Astrocyte (in vitro differentiated cells and primary cell): ENCODE data around the gene DPP9. TPM values are rescaled to one million over a fixed set of nuclear protein-coding genes. Genes with fewer than 3 reads are reported as not detected.

Source experiments
- DNase-seq: peaks from one replicate; pipeline ENCODE4 v3.0.0-alpha.2; 2010; ENCODE audit warnings: low read depth
- FAIRE-seq: peaks from 2 replicates; lab custom pipeline; 2011; peaks lifted over from hg19 to GRCh38; lab: Jason Lieb, UNC
- H2AFZ ChIP-seq: 2 replicates; pipeline ENCODE4 v1.6.0; 2012; ENCODE audit warnings: low read depth, low read length, inconsistent platforms
- H3K27ac ChIP-seq: 2 replicates; pipeline ENCODE4 v1.5.1; 2011; ENCODE audit warnings: low read depth, low read length, inconsistent platforms
- H3K27me3 ChIP-seq: 2 replicates; pipeline ENCODE4 v1.6.0; 2011; ENCODE audit warnings: low read length, inconsistent platforms; ENCODE audit not compliant: insufficient read depth
- H3K36me3 ChIP-seq: 2 replicates; pipeline ENCODE4 v1.5.1; 2011; ENCODE audit warnings: low read length, inconsistent platforms; ENCODE audit not compliant: insufficient read depth
- H3K4me1 ChIP-seq: 2 replicates; pipeline ENCODE4 v1.5.1; 2011; ENCODE audit warnings: low read length, inconsistent platforms; ENCODE audit not compliant: insufficient read depth
- H3K4me2 ChIP-seq: 2 replicates; pipeline ENCODE4 v1.6.0; 2012; ENCODE audit warnings: low read length, inconsistent platforms
- H3K4me3 ChIP-seq: 2 replicates; pipeline ENCODE4 v1.5.1; 2011; ENCODE audit warnings: low read depth, mild to moderate bottlenecking, low read length, inconsistent platforms; ENCODE audit not compliant: insufficient read depth
- H3K79me2 ChIP-seq: 2 replicates; pipeline ENCODE4 v1.6.0; 2012; ENCODE audit warnings: mild to moderate bottlenecking, low read length, inconsistent platforms; ENCODE audit not compliant: insufficient read depth
- H3K9ac ChIP-seq: 2 replicates; pipeline ENCODE4 v1.6.0; 2012; ENCODE audit warnings: mild to moderate bottlenecking, low read length, inconsistent platforms
- H3K9me3 ChIP-seq: 2 replicates; pipeline ENCODE4 v1.5.1; 2012; ENCODE audit warnings: low read depth, mild to moderate bottlenecking, low read length, inconsistent platforms; ENCODE audit not compliant: insufficient read depth
- H4K20me1 ChIP-seq: 2 replicates; pipeline ENCODE4 v1.6.0; 2012; ENCODE audit warnings: low read length, inconsistent platforms; ENCODE audit not compliant: insufficient read depth
- H3K27ac Mint-ChIP-seq: one replicate; pipeline ENCODE4 v1.8.0; 2021; ENCODE audit warnings: mild to moderate bottlenecking, mixed read lengths; ENCODE audit not compliant: unreplicated experiment
- H3K27me3 Mint-ChIP-seq: one replicate; pipeline ENCODE4 v1.8.0; 2021; ENCODE audit warnings: low read depth, mixed read lengths; ENCODE audit not compliant: unreplicated experiment
- H3K36me3 Mint-ChIP-seq: one replicate; pipeline ENCODE4 v1.8.0; 2021; ENCODE audit warnings: low read depth, mixed read lengths; ENCODE audit not compliant: unreplicated experiment
- H3K4me1 Mint-ChIP-seq: one replicate; pipeline ENCODE4 v1.8.0; 2021; ENCODE audit warnings: low read depth, mixed read lengths; ENCODE audit not compliant: unreplicated experiment
- H3K4me3 Mint-ChIP-seq: one replicate; pipeline ENCODE4 v1.8.0; 2021; ENCODE audit warnings: mild to moderate bottlenecking, moderate library complexity, mixed read lengths; ENCODE audit not compliant: unreplicated experiment
- H3K9me3 Mint-ChIP-seq: one replicate; pipeline ENCODE4 v1.8.0; 2021; ENCODE audit warnings: mild to moderate bottlenecking, mixed read lengths; ENCODE audit not compliant: unreplicated experiment
- EZH2 ChIP-seq: IDR thresholded peaks from 2 replicates; pipeline ENCODE4 v1.6.1; 2012; ENCODE audit warnings: mild to moderate bottlenecking, low read length, inconsistent platforms; ENCODE audit not compliant: insufficient read depth
- total RNA-seq: library from RNA; stranded (reverse); gene quantifications from 2 replicates; pipeline ENCODE4 v1.2.1, GENCODE V29; 2021
- TF ChIP-seq, protein P1 (sequence below): IDR thresholded peaks from 2 replicates; pipeline ENCODE4 v1.5.1; 2011; ENCODE audit warnings: low read depth, mild to moderate bottlenecking, inconsistent platforms, low read length, moderate library complexity; ENCODE audit not compliant: insufficient read depth

Gene DPP9
- total RNA-seq, 1 donor from 2014 or later, result 50.0 TPM

DNA sequence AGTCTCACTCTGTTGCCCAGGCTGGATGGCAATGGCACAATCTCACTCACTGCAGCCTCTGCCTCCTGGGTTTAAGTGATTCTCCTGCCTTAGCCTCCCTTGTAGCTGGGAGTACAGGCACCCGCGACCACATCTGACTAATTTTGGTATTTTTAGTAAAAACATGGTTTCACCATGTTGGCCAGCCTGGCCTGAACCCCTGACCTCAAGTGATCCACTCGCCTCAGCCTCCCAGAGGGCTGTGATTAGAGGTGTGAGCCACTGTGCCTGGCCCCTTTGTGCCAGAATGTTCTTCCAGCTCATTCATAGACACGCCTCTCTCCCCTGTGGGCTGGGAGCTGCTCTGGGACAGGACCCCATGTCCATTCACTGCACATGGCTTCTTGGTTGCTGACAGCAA, 62.6 kb downstream of the DPP9 start:
- Mint-ChIP-seq H3K9me3 (no peaks in the 10 kb centered on the region), H3K4me1 (peaks cover 2% of the 10 kb centered on the region), H3K36me3 (peaks cover 18% of the 10 kb centered on the region), H3K4me3 (no peak overlapping the region), H3K27ac (no peak overlapping the region), H3K27me3 (no peaks in the 10 kb centered on the region)
- no peaks in the 10 kb centered on the region for H3K27me3 ChIP-seq
- TF ChIP-seq EZH2, result no peak
- TF ChIP-seq, protein P1, sequence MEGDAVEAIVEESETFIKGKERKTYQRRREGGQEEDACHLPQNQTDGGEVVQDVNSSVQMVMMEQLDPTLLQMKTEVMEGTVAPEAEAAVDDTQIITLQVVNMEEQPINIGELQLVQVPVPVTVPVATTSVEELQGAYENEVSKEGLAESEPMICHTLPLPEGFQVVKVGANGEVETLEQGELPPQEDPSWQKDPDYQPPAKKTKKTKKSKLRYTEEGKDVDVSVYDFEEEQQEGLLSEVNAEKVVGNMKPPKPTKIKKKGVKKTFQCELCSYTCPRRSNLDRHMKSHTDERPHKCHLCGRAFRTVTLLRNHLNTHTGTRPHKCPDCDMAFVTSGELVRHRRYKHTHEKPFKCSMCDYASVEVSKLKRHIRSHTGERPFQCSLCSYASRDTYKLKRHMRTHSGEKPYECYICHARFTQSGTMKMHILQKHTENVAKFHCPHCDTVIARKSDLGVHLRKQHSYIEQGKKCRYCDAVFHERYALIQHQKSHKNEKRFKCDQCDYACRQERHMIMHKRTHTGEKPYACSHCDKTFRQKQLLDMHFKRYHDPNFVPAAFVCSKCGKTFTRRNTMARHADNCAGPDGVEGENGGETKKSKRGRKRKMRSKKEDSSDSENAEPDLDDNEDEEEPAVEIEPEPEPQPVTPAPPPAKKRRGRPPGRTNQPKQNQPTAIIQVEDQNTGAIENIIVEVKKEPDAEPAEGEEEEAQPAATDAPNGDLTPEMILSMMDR, result no peak
- DNase-seq (no peak), FAIRE-seq (no peak)
- H3K4me3 ChIP-seq, result no peak overlapping the region
- no peaks in the 10 kb centered on the region for H3K4me1 ChIP-seq
- no peak overlapping the region for H3K9ac ChIP-seq
- peaks cover 20% of the 10 kb centered on the region for H3K79me2 ChIP-seq
- H3K36me3 ChIP-seq, result peaks cover 20% of the 10 kb centered on the region
- peaks cover 66% of the 10 kb centered on the region for H4K20me1 ChIP-seq
- no peak overlapping the region for H3K27ac ChIP-seq
- peaks cover 2% of the 10 kb centered on the region for H3K9me3 ChIP-seq
- H3K4me2 ChIP-seq, result no peak overlapping the region
- H2AFZ ChIP-seq, result no peak overlapping the region

DNA sequence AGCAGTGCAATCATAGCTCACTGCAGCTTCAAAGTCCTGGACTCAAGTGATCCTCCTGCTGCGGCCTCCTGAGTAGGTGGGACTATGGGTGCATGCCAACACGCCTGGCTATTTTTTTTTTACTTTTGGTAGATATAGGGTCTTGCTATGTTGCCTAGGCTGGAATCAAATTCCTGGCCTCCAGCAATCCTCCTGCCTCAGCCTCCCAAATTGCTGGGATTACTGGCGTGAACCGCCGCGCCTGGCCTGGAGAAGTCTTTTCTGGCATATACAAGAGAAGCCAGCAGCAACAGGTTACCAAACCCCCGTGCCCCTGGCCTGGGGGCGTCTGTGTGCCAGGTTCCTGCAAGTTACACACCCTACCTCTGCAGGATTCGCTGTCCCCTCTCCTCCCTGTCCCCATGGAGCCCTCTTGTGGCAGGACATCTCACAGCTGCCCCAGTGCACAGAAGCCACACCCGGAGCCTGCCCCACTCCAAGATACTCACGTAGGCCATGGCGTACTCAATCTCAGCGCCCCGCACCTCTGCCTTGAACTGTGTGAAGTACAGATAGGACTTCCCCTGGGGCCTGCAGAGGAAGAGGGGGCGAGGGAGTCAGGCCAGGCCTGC, 63.4 kb downstream of the DPP9 start:
- Histone ChIP-seq H3K36me3 (peaks cover 18% of the 10 kb centered on the region), H4K20me1 (peaks cover 63% of the 10 kb centered on the region), H2AFZ (no peak overlapping the region), H3K79me2 (peaks cover 17% of the 10 kb centered on the region), H3K4me2 (no peak overlapping the region), H3K4me1 (no peaks in the 10 kb centered on the region), H3K27ac (no peak overlapping the region), H3K9me3 (peaks cover 2% of the 10 kb centered on the region), H3K9ac (no peak overlapping the region), H3K27me3 (no peaks in the 10 kb centered on the region), H3K4me3 (no peak overlapping the region)
- DNase-seq, result no peak
- Mint-ChIP-seq H3K27me3 (no peaks in the 10 kb centered on the region), H3K4me3 (no peak overlapping the region), H3K4me1 (peaks cover 2% of the 10 kb centered on the region), H3K27ac (no peak overlapping the region), H3K36me3 (peaks cover 20% of the 10 kb centered on the region), H3K9me3 (no peaks in the 10 kb centered on the region)
- FAIRE-seq, result no peak
- TF ChIP-seq, protein P1, result no peak
- TF ChIP-seq EZH2, result no peak

DNA sequence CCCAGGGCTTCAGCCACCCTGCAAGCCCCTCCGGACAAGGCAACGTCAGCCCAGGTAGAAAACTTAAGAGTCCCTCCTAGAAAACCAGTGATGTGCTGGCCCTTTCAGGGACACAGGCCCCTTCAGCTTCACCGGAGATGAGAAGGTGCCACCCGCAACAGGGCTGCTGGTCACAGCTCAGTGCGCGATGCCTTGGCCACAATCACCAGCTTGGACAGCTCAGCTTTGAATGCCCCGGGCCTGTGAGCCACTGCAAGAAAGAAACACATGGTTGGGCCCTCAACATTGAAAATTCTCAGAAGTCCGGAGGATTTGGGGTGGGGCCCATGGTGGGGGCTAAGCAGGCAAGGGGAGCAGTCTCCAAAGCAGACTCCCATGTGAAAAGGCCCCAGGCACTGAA, 65.8 kb downstream of the DPP9 start:
- no peak for FAIRE-seq
- H3K9me3 Mint-ChIP-seq, result no peaks in the 10 kb centered on the region

More for the DNA sequence above, 65.8 kb downstream of the DPP9 start:
- no peak overlapping the region for H3K4me3 ChIP-seq
- H4K20me1 ChIP-seq, result peaks cover 56% of the 10 kb centered on the region
- H3K9ac ChIP-seq, result no peak overlapping the region
- no peaks in the 10 kb centered on the region for H3K27me3 ChIP-seq
- H3K36me3 ChIP-seq, result peaks cover 18% of the 10 kb centered on the region
- no peaks in the 10 kb centered on the region for H3K4me1 ChIP-seq
- no peak overlapping the region for H2AFZ ChIP-seq
- Mint-ChIP-seq H3K27me3 (no peaks in the 10 kb centered on the region), H3K4me3 (no peak overlapping the region), H3K36me3 (peaks cover 32% of the 10 kb centered on the region), H3K4me1 (peaks cover 2% of the 10 kb centered on the region), H3K27ac (no peak overlapping the region)
- TF ChIP-seq, protein P1, result no peak
- TF ChIP-seq EZH2, result no peak
- H3K9me3 ChIP-seq, result peaks cover 2% of the 10 kb centered on the region
- H3K4me2 ChIP-seq, result no peak overlapping the region
- no peak for DNase-seq
- H3K79me2 ChIP-seq, result peaks cover 5% of the 10 kb centered on the region
- no peak overlapping the region for H3K27ac ChIP-seq
